ENCODE results near the gene MAP2K2.
"Not testable (repeated sequence)": the region's sequence is repeated elsewhere in the genome, so short reads cannot be mapped to it uniquely, and the experiment has no call there.

MAP2K2 gene

DNA sequence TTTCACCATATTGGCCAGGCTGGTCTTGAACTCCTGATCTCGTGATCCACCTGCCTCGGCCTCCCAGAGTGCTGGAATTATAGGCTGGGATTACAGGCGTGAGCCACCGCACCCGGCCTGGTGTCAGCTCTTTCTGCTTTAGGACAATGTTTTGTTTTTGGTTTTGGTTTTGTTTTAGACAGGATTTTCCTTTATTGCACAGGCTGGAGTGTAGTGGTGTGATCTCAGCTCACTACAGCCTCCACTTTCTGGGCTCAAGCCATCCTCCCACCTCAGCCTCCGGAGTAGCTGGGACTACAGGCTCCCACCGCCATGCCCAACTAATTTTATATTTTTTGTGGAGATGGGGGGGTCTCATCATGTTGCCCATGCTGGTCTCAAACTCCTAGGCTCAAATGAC, 5.1 kb upstream of the MAP2K2 start:
- not testable (repeated sequence) for DNase-seq

DNA sequence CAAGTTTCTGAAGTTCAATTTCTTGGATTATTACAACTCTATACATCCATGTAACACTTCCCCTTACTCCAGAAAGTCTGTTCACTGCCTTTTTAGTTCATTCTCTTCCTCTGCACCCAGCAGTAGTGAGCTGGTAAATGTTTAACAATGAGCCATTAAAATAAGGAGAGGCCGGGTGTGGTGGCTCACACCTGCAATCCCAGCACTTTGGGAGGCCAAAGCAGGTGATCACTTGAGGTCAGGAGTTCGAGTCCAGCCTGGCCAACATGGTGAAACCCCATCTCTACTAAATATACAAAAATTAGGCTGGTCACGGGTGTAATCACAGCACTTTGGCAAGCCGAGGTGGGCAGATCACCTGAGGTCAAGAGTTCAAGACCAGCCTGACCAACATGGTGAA, 3.4 kb upstream of the MAP2K2 start:
- not testable (repeated sequence) for DNase-seq

DNA sequence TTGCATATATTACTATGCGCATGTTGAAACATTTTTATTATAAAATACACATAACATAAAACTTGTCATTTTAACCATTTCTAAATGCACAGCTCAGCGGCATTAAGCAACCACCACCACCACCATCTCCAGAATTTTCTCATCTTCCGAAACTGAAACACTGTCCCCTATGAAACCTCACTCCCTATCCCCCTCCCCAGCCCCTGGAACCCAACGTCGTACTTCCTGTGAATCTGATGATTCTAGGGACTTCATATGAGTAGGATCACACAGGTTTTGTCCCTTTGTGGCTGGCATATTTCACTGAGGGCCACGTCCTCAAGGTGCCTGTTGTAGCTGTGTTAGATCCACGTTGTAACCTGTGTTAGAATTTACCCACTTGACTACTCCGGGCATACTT, 716 bp upstream of the MAP2K2 start:
- DNase-seq, result no peak

DNA sequence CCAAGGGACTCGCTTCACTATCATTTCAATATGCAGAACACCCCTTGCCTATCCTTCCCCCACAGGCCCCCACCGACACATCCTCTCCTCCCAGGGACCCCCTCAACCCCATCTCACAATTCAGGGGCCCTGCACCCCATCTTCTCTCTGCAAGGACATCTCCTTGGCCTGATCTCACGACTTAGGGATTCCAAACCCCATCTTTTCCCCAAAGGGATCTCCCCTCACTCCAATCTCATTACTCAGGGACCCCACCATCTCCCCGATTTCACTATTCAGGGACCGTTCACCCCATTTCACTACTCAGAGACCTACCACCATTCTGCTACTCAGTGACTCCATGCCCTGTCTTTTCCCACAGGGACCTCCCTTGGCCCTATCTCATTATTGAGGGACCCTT, 1.4 kb downstream of the MAP2K2 start:
- DNase-seq, result no peak

DNA sequence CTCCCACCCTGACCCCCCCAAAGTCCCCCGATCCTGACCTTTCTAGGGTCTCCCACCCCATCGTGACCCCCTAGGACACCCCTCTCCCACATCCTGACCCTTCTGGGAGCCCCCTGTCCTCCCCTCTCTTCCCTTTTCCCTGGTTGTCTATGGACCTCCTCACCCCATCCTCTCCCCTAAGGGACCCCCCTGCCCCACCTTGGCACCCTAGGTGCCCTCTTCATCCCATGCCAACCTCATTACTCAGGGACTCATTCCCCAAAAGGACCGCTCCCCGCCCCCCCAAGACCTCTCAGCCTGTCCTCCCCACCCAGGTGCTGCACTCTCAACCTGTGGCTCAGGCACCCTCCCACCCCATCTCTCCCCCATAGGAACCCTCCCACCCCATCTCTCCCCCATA, 2.1 kb downstream of the MAP2K2 start:
- no peak for DNase-seq

DNA sequence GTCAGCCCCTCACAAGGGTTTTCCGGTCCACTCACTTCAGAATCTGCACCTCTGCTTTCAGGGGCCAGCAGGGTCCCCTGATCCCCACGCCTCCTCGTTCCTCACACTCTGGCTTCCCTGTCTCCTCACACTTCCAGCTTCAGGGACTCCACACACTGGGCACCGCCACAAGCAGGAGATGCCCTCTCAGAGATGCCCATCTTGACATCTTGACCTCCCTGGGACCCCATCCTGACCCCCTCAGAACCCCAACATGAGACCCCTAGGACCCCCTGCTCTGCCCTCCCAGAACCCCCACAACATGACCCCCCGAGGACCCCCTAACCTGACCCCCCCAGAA, 2.7 kb downstream of the MAP2K2 start:
- no peak for DNase-seq

DNA sequence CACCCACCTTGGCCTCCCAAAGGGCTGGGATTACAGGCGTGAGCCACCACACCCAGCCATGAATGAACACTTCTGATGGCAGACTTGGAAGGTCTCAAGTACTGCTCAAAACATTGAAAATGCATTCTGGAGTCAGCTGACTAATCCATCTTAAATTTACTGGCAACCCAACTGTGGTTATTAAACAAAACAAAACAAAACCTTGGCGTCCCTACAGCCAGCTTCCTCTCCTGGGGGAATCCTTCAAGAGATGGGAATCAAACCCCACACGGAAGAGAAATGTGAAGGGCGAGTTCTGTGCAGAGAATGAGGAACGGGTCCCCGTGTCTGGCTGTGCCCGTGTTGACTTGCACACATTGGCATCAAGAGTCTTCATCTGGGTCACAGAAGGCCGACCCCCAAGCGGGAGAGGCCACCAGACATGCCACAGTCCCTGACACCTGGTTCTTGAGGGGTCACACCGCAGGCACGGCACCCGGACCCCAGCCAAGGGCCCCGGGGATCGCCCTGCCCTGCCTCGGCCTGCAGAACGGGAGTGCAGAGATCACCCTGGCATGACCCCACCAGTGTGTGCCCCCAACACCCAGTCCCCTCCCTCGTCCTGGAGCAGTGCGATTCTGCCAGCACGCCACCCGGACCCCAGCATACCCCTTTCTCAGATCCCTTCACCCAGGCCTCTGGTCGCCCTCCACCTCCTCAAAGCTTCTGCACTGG, 3.2 kb downstream of the MAP2K2 start:
- DNase-seq, result no peak

DNA sequence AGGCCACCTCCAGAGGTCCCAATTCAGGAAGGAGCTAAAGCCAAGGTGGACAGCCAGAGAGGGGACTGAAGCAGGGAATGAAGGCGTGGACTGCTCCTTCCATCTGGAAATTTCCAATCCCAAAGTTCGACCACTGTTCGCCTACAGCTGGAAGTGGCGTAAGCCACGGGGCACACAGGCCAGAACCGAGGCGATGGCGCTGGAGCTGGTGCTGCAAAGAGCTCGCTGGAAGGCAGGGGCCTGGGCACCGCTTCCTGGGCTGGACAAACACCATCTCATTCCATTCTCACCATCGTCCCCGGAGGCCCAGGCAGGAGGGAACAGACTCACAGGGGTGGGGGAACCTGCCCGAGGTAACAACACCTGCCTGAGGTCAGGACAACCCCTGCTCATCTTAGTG, 4.2 kb downstream of the MAP2K2 start:
- no peak for DNase-seq

DNA sequence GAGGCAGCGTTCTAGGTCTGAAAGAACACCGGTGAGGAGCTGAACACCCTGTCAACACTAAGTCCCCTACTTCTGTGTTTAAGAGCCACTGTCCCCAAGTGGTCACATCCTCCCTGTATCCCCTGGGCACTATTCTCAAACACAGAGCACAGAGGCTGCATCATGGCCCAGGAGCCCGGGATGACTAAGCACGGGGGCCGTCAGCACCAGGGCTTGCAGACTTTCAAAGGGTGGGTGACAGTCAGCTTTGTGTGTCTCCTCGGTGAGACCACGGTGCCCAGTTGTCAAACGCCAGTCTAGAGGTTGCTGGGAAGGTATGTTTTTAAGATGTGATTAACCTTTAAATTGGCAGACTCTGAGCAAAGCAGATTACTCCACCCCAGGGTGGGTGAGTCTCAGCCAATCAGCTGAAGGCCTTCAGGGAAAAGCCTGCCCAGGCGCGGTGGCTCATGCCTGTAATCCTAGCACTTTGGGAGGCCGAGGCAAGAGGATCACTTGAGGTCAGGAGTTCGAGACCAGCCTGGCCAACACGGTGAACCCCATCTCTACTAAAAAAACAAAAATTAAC, 8.0 kb downstream of the MAP2K2 start:
- no peak for DNase-seq

DNA sequence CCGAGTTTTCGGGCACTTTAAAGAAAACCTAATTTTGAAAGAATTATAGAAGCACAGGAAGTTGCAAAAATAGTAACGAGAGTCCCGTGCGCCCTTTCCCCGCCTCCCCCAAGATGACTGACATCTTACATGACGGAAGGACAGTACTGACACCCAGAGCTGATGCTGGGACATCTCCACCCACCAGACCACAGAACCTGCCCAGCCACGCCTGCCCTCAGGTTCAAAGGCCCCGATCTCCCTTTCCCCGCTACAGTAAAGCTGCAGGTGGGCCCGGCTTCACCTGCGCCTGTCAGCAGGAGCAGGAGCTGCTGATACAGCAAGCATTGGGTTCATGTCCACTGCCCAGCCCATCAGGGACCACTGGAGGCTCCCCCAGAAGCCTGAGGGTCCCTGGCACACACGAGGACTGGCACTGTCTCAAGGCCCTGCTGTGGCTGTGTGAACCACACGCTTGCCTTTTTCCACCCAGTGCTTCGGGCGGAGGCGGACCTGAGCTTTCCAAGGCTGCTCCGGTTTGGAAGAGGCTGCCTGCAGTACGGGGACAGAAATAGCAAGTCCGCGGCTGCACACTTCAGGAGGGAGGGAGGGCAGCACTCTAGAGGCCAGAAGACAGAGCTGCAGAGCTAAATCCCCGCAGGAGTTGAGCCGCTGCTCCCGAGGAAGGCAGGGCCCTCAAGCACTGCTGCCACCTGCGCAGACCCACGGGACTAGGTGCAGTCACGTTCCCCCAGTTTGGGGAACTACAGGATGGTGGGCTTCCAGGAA, 8.7 kb downstream of the MAP2K2 start:
- DNase-seq, result no peak

DNA sequence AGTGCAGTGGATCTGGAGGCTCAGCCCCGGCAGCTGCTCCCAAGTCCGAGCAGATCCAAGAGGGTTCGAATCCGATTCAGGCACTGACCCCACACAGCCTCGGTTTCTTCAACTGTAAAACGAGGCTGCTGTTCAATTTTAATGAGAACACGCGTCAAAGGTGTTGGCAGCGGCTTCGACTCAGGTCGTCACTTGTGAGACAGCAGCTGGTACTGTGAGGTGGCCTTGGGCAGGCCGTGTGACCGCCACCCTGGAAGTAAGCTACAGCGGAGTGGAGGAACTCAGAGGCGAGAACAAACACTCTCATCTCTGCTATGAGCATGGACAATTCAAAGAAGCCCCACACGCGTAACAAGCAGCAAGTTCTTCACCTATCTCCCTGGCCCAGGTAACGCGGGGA, 9.7 kb downstream of the MAP2K2 start:
- DNase-seq, result no peak

DNA sequence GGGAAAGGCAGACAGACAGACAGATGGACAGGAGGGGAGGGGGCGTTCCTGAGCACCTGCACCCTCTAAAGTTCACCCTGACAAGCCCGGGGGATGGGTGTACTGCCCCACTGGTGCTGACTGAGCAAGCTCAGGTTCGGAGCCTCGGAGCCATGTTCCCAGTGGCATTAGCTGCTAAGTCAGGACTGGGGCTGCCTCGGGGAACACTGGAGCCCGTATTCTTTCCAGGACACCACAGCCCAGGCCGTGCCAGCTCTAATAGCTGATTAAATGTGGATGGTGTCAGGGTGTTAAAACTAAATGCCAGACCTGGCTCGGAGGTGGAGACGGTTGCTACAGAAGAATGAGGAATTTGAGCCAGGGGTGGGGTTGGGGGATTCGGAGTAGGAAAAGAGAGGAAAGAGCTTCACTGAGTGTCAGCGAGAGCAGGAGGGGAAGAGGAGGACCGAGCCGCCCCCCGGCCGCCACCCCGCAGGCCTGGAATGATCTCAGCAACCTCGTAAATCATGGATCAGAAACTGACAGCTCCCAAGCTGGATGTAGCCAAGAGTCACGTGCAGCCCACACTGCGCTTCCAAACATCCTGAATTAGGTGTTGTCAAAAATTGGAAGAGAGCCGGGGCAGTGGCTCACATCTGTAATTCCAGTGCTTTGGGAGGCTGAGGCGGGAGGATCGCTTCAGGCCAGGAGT, 10.4 kb downstream of the MAP2K2 start:
- DNase-seq, result no peak

DNA sequence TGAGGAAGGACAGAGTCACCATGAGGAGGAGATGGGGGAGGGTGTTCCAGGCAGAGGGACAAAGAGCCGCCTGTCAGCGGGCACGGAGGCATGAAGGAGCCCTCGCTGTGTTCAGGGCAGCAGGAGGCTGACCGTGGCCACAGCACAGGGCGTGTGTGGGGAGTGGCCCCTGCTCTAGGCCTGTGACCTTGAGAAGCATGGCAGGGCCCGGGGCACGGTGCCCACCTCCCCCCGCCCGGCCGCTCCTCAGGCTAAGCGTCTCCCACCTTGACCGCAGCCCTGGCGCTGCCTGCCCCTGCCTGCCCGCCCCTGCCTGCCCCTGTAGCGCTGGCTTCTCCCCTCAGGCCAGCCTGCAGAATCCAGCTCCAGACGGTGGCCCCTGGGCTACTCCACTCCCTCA, 11.6 kb downstream of the MAP2K2 start:
- no peak for DNase-seq

DNA sequence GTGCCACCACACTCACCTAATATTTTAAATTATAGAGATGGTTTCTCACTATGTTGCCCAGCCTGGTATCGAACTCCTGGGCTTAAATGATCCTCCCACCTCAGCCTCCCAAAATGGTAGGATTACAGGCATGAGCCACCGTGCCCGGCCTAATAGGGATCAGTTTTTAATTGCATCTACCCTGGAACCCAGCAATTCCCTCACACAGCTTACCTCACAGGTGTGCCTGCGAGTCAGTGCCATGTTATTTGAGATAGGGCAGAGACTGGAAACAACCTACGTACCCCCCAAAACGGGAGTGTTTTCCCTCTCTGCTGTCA, 14.3 kb downstream of the MAP2K2 start:
- DNase-seq, result no peak

DNA sequence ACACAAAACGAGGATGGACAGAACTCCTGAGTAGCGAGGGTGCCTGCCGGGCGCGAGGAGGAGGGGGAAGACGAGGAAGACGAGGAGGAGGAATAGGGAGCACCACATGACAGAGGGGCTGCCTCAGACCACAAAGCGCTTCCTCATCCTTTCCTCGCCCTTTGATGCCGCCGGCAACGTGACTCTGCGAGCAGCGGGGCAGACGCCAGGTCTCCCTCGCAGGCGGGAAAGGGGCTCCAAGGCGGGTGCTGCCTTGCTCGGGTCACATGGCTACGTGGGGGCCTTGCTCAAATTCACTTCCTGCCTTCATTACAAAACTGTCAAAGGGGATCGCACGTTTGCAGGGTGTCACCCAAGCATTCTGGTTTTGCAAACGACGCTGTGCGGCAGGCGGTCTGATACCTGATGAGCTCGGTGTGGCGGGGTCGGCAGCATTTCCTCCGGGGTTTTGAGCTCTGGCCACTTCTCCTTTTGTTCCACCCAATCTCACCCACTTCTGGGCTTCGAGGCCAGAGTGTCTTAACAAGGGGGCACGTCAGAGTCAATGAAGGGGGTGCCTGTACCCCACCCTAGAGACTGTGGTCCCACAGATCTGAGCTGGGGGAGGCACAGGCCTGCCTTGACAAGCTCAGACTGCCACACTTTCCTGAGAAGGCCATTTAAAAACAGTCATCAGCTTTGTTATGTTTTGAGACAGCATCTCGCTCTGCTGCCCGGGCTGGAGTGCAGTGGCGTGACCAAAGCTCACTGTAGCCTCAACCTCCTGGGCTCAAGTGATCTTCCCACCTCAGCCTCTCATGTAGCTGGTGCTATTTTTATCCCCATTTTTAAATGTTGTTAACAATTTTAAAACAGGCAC, 14.9 kb downstream of the MAP2K2 start:
- DNase-seq, result peak; percentile 42

DNA sequence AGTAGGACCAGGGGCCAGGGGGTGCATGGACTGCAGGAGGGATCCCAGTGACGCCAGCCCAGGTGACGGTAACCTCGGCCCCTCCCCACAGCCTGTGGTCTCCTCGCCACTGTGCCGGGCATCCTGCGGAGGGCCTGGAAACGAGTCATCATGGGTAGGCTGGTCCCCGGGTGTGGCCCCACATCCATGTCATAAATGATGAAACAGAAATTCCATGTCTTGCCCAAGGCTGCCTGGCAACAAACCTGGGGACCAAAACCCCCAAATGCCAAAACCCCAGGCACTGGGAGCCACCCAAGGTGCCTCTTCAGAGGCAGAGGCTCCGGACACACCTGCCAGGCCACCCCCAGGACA, 20.9 kb downstream of the MAP2K2 start:
- no peak for DNase-seq

DNA sequence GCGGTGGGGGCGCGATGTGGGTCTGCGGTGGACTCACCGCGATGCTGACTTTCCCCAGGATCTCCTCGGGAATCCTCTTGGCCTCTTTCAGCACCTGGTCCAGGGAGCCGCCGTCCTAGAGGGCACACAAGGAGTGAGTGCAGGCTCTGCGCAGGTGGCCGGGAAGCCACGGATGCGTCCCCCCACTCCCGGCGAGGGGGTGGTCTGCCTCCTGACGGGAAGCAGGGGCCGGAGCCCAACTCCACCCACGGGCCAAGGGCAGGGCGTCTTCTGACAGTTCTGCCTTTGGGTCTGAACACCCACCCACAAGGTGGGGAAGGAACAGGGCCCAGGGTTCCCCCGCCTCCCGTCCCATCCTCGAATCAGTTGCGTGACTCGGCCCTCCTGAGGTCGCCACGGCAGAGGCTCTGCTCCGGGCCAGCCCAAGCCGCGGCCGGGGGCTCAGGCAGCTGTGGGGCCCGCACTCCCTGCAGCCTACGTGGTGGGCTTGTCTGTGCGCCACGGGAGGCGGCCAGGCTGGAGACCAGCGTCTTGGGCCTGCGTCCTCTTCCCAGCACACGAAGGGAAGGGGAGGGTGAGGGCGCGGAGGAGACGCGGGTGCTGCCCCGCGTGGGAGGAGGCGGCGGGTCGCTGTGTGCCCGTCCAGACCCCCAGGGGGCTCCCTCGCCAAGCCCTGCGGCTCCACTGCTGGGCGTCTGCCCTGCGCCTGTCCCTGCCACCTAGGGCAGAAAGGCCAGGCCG, 21.4 kb downstream of the MAP2K2 start:
- DNase-seq, result no peak

DNA sequence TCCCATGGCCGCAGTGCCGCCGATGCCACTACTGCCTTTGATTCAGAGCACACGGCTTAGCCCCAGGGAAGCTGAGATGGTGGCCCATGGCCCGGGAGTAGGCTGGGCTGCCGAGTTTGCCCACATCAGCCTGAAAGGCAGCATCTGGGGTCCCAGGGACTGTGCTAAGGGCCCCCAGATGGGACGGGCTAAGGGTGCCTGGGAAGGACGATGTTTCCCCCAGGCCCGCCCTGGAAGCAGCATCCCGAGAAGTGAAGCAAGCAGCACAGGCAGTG, 22.5 kb downstream of the MAP2K2 start:
- DNase-seq, result no peak

DNA sequence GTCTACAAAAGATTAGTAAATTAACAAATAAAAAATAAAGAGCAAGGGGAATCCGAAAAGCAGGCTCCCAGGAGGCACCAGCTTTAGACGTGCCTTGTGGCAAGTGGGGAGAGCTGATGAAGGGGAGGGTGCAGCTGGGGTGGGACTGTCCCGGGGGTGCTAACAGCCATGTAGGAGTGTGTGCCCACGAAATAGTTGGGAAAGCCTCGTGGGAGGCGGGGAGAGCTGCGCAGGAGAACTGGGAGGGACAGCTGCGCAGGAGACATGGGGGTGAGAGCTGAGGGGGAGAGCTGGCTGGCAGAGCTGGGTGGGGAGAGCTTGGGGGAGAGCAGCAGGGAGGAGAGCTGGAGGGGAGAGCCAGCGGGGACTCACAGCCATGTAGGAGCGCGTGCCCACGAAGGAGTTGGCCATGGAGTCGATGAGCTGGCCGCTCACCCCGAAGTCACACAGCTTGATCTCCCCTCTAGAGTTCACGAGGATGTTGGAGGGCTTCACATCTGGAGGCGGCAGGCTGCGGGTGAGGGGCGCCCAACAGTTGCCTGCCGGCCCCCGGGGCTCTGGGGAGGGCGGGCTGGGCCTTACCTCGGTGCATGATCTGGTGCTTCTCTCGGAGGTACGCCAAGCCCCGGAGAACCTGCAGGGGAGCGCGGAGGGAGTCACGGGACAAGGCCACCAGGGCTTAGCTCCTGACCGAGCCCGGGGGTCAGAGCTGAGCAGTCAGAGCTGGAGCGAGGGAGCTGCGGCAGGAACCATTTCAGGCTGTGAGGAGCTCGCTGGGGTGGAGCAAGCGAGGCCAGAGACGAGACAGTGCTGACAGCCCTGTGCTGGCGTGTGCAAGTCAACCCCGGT, 23.1 kb downstream of the MAP2K2 start:
- no peak for DNase-seq

DNA sequence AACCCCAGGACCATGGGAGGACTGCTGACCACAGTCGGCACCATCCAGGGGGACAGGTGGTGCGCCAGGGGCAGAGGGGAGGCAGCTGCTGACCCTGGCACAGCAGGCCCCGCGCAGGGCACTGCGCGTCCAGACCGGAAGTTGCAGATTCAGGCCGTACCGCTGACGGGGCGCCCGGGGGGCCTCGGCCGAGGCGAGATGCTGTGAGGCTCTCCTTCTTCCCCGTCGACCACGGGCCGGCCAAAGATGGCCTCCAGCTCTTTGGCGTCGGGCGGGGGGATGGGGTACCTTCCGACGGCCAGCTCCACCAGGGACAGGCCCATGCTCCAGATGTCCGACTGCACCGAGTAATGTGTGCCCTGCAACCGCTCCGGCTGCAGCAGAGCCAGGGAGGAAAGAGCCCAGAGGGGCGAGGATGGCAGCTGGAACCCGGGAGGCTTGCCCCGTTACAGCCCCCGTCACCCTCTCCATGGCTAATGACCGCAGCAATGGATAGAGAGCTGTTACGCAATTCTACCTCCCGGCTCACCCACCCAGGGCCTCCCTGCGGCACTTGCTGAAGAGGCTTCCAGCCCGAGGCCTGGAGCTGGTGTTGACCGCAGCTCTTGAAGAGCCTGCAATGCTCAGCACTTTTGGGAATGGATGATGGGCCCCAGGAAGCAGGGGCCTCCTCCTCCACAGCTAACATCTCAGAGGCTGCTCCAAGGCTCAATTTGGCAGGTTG, 24.7 kb downstream of the MAP2K2 start:
- DNase-seq, result no peak

DNA sequence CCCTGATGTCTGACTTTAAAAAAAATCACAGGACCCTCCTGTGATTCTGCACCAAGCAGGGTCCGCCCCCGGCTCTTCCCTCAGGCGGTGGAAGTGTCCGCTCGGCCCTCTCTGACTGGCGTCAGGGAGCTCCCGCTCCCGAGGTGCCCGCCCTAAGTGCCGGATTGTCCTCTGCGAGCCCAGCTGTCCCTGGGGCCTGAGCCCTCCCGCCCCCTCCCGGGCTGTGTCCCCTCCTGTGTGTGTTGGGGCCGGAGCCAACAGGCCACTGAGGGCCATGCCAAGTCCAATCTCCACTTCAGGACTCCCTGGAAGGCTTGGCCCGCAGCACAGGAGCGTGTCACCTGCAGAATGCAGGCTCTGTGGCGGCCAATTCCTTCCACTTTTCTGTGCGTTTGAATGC, 25.4 kb downstream of the MAP2K2 start:
- no peak for DNase-seq

Data from activated T-cell treated with anti-CD3 and anti-CD28 coated beads for 4 hours (primary cell).